Measurements from ENCODE around the gene MINDY1. TPM values are rescaled to one million over a fixed set of nuclear protein-coding genes. Genes with fewer than 3 reads are reported as not detected.

MINDY1 gene, protein sequence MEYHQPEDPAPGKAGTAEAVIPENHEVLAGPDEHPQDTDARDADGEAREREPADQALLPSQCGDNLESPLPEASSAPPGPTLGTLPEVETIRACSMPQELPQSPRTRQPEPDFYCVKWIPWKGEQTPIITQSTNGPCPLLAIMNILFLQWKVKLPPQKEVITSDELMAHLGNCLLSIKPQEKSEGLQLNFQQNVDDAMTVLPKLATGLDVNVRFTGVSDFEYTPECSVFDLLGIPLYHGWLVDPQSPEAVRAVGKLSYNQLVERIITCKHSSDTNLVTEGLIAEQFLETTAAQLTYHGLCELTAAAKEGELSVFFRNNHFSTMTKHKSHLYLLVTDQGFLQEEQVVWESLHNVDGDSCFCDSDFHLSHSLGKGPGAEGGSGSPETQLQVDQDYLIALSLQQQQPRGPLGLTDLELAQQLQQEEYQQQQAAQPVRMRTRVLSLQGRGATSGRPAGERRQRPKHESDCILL
- total RNA-seq = 10 to 100 TPM; 23.4 to 31.0 TPM
- 10 to 100 TPM in 1 of 2 donors, 1 to 10 TPM in 1; 7.8 to 10.1 TPM for polyA plus RNA-seq
- long read RNA-seq, donor 1, partial matches to known transcripts = 0 of 1 reads
- long read RNA-seq, donor 1, other reads (novel, unspliced or antisense) = 0 of 1 reads
- long read RNA-seq, donor 2 = 0 reads
- long read RNA-seq, donor 3, partial matches to known transcripts = 7 of 7 reads
- long read RNA-seq, donor 3, other reads (novel, unspliced or antisense) = 0 of 7 reads
- long read RNA-seq, donor 4 = 0 reads
- long read RNA-seq, donor 5, partial matches to known transcripts = 5 of 5 reads
- long read RNA-seq, donor 5, other reads (novel, unspliced or antisense) = 0 of 5 reads

GRCh38 chr1:151006327-151007052 lies at the start of gene MINDY1:
Gene MINDY1 (minus strand): TSS chr1:151006902. CDS start chr1:151002617, 4,285 bp downstream.
- H3K4me3 ChIP-seq = peak within 1 kb of the TSS; percentile 53
- H3K9ac ChIP-seq (ENCODE audit: insufficient read depth in 1 of 2, low read length in 2 of 2) = peak within 1 kb of the TSS; percentile 90
- 2% methylated on average over 18 of the region's 18 CpGs for WGBS, 2 donors
- ATAC-seq (ENCODE audit: insufficient read depth, low FRiP score) (peak; percentile 57), DNase-seq (peak; percentile 84 to 95 (median 92))
- H3K9me3 ChIP-seq (ENCODE audit: control insufficient read depth in 4 of 4, insufficient read depth in 3 of 4, low read length in 3 of 4) = no peaks in the 10 kb centered on the region
- TF ChIP-seq CTCF (IDR thresholded peaks at IDR 0.05; ENCODE audit: control extremely low read depth, extremely low read depth) = peak; percentile 33
- peak within 1 kb of the TSS; percentile 92 for H3K27ac ChIP-seq (ENCODE audit: low read depth in 1 of 2, low read length in 1 of 2)
- no peaks in the 10 kb centered on the region for H3K27me3 ChIP-seq (ENCODE audit: control insufficient read depth in 3 of 3, insufficient read depth in 3 of 3, low read length in 2 of 3)
- H3K36me3 ChIP-seq (ENCODE audit: control insufficient read depth in 4 of 4, insufficient read depth in 4 of 4, low read length in 4 of 4) = peaks cover 0 to 11% (median 2%) of the 10 kb centered on the region in 4 donors
- peaks cover 9 to 54% (median 18%) of the 10 kb centered on the region in 5 donors for H3K4me1 ChIP-seq (ENCODE audit: control insufficient read depth in 5 of 5, insufficient read depth in 5 of 5, low read length in 5 of 5)

DNA sequence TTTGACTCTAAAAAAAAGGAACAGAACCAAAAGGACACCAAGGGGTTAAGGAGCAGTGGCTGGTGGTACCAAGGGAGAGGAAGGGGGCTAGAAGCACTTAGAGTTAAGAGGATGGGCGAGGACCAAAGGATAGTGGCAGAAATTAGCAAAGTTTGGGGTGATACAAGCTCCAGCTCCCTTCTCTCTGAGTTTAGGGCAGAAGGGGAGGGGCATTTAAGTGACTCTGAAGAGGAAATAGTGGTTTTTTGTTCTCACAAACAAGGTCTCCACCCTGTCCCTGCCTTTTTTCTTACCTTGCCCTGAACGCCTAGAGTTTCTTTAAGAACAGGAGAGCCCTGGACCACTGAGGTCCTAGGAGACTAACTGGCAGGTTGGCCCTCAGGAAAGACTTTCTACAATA lies 49.4 kb upstream of the MINDY1 start:
- no peak for TF ChIP-seq CTCF (IDR thresholded peaks at IDR 0.05; ENCODE audit: control extremely low read depth, extremely low read depth)
- H3K4me3 ChIP-seq = no peak overlapping the region
- 23 to 32% methylated on average over 2 of the region's 2 CpGs for WGBS, 2 donors
- peak overlapping the region in 1 of 2 donors; percentile 48 for H3K27ac ChIP-seq (ENCODE audit: low read depth in 1 of 2, low read length in 1 of 2)
- H3K36me3 ChIP-seq (ENCODE audit: control insufficient read depth in 4 of 4, insufficient read depth in 4 of 4, low read length in 4 of 4) = peaks cover 35 to 44% (median 40%) of the 10 kb centered on the region in 4 donors
- no peaks in the 10 kb centered on the region for H3K9me3 ChIP-seq (ENCODE audit: control insufficient read depth in 4 of 4, insufficient read depth in 3 of 4, low read length in 3 of 4)
- H3K4me1 ChIP-seq (ENCODE audit: control insufficient read depth in 5 of 5, insufficient read depth in 5 of 5, low read length in 5 of 5) = peaks cover 11 to 27% (median 16%) of the 10 kb centered on the region in 5 donors
- H3K27me3 ChIP-seq (ENCODE audit: control insufficient read depth in 3 of 3, insufficient read depth in 3 of 3, low read length in 2 of 3) = no peaks in the 10 kb centered on the region
- no peak for DNase-seq
- no peak overlapping the region for H3K9ac ChIP-seq (ENCODE audit: insufficient read depth in 1 of 2, low read length in 2 of 2)
- ATAC-seq (ENCODE audit: insufficient read depth, low FRiP score) = no peak

- ATAC-seq (ENCODE audit: insufficient read depth, low FRiP score) (no peak), DNase-seq (no peak)
- Histone ChIP-seq H3K9ac (ENCODE audit: insufficient read depth in 1 of 2, low read length in 2 of 2) (no peak overlapping the region), H3K4me1 (ENCODE audit: control insufficient read depth in 5 of 5, insufficient read depth in 5 of 5, low read length in 5 of 5) (peaks cover 11 to 21% (median 15%) of the 10 kb centered on the region in 5 donors), H3K27me3 (ENCODE audit: control insufficient read depth in 3 of 3, insufficient read depth in 3 of 3, low read length in 2 of 3) (no peaks in the 10 kb centered on the region), H3K36me3 (ENCODE audit: control insufficient read depth in 4 of 4, insufficient read depth in 4 of 4, low read length in 4 of 4) (peaks cover 35 to 44% (median 40%) of the 10 kb centered on the region in 4 donors), H3K27ac (ENCODE audit: low read depth in 1 of 2, low read length in 1 of 2) (peak overlapping the region in 1 of 2 donors; percentile 41), H3K9me3 (ENCODE audit: control insufficient read depth in 4 of 4, insufficient read depth in 3 of 4, low read length in 3 of 4) (no peaks in the 10 kb centered on the region), H3K4me3 (no peak overlapping the region)
- 47 to 48% methylated on average over 2 of the region's 2 CpGs for WGBS, 2 donors
- TF ChIP-seq CTCF (IDR thresholded peaks at IDR 0.05; ENCODE audit: control extremely low read depth, extremely low read depth) = no peak
Observed at GRCh38 chr1:151055581-151055980, 48.9 kb upstream of the MINDY1 start.

Data from lung (tissue), 16 donors.